Nephron progenitor cell (in vitro differentiated cells): ENCODE data around the gene CHRNB4.

Experiments used
- DNase-seq: peaks from one replicate; pipeline ENCODE4 v3.0.0; 2021
- H3K27ac Mint-ChIP-seq: 2 replicates; pipeline ENCODE4 v1.8.0; 2021; ENCODE audit warnings: mild to moderate bottlenecking, moderate library complexity, mixed read lengths
- H3K27me3 Mint-ChIP-seq: 2 replicates; pipeline ENCODE4 v1.8.0; 2021; ENCODE audit warnings: mild to moderate bottlenecking, low read depth, mixed read lengths; ENCODE audit not compliant: poor library complexity
- H3K36me3 Mint-ChIP-seq: 2 replicates; pipeline ENCODE4 v1.8.0; 2021; ENCODE audit warnings: low read depth, mixed read lengths
- H3K4me1 Mint-ChIP-seq: 2 replicates; pipeline ENCODE4 v1.8.0; 2021; ENCODE audit warnings: mixed read lengths
- H3K4me3 Mint-ChIP-seq: 2 replicates; pipeline ENCODE4 v1.8.0; 2021; ENCODE audit warnings: mild to moderate bottlenecking, moderate library complexity, mixed read lengths
- H3K9me3 Mint-ChIP-seq: 2 replicates; pipeline ENCODE4 v1.8.0; 2021; ENCODE audit warnings: mild to moderate bottlenecking, moderate library complexity, mixed read lengths
- TF ChIP-seq, protein P1 (sequence below): fragments of 200-600 bp; sonication (generic); IDR thresholded peaks from 2 replicates; pipeline ENCODE4 v1.5.0; 2021; ENCODE audit warnings: antibody characterized with exemption

CHRNB4 gene

DNA sequence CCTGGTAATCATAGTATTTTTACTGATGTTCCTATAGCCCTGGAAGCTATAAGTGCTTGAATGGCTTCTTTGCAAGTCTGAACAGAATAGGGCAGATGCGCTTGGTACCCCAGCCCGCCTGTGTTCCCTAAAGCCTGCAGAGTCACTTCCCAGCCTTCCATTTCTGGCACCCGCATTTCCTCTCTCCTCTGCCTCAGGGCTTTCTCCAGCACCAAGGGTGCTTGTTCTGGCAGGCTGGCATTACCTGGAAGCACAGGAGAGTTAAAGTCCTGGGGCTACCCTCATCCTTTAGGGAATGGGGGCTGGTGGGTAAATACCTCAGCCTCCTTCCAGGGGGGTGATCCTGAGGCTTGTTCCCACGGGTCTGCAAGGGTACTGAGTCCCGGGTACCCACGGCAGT, 12.8 kb downstream of the CHRNB4 start:
- no peak for DNase-seq
- Mint-ChIP-seq H3K4me3 (no peak overlapping the region), H3K27me3 (peaks cover 19% of the 10 kb centered on the region), H3K9me3 (peaks cover 8% of the 10 kb centered on the region), H3K36me3 (peaks cover 75% of the 10 kb centered on the region), H3K4me1 (peaks cover 21% of the 10 kb centered on the region), H3K27ac (no peak overlapping the region)
- TF ChIP-seq, protein P1, sequence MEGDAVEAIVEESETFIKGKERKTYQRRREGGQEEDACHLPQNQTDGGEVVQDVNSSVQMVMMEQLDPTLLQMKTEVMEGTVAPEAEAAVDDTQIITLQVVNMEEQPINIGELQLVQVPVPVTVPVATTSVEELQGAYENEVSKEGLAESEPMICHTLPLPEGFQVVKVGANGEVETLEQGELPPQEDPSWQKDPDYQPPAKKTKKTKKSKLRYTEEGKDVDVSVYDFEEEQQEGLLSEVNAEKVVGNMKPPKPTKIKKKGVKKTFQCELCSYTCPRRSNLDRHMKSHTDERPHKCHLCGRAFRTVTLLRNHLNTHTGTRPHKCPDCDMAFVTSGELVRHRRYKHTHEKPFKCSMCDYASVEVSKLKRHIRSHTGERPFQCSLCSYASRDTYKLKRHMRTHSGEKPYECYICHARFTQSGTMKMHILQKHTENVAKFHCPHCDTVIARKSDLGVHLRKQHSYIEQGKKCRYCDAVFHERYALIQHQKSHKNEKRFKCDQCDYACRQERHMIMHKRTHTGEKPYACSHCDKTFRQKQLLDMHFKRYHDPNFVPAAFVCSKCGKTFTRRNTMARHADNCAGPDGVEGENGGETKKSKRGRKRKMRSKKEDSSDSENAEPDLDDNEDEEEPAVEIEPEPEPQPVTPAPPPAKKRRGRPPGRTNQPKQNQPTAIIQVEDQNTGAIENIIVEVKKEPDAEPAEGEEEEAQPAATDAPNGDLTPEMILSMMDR = no peak

DNA sequence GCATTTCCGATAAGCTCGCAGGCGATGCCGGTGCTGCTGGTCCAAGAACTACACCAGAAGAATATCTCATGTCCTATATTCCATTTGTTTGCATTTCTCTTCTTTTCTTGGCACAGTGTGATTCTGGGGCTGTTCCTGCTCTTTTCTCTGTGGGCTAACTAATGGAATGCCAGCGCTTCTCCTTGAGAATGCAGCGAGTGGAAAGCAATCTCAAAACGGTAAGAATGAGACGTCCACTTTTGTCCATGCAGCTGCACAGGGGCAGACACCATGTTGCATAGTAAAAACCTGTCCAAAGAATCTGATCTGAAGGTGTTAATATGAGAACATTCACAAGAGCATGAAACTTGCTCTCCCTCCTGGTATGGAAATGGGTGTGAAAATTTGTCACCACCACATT, 13.7 kb downstream of the CHRNB4 start:
- Mint-ChIP-seq H3K9me3 (no peaks in the 10 kb centered on the region), H3K4me3 (no peak overlapping the region), H3K4me1 (peaks cover 21% of the 10 kb centered on the region), H3K27ac (no peak overlapping the region), H3K36me3 (peaks cover 67% of the 10 kb centered on the region), H3K27me3 (peaks cover 24% of the 10 kb centered on the region)
- TF ChIP-seq, protein P1 = no peak
- DNase-seq = no peak

DNA sequence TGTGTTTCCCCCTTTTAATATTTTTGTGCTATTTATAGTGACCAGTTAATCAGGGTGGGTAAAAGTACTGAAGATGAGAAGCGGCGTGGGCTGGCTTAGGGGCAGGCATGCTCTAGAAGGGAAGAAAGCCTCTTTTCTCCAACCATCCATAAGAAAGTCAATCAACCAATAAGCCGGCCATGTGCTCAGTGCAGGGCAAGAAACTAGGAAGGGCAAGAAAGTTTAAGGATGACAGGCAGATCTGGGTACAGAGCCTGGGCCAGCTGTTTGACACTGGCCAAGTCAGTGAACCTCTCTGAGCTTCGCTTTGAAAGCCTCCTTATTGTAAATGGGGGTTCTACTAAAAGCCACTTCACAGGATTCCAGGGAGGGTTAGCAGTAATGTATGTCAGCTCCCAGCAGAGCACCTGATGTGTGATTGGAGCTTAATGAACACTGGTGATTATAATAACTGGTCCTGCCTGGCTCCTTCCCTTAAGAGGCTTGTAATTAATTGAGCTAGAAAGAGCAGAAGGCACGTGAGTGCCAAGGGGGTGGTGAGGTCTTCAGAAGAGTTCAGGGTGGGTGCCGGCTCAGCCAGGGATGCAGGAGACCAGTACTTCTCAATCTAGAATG, 14.5 kb downstream of the CHRNB4 start:
- H3K36me3 Mint-ChIP-seq = peaks cover 59% of the 10 kb centered on the region
- peaks cover 24% of the 10 kb centered on the region for H3K4me1 Mint-ChIP-seq
- H3K9me3 Mint-ChIP-seq = no peaks in the 10 kb centered on the region
- DNase-seq = no peak
- H3K27ac Mint-ChIP-seq = no peak overlapping the region
- TF ChIP-seq, protein P1 = no peak
- no peak overlapping the region for H3K4me3 Mint-ChIP-seq
- peaks cover 30% of the 10 kb centered on the region for H3K27me3 Mint-ChIP-seq

DNA sequence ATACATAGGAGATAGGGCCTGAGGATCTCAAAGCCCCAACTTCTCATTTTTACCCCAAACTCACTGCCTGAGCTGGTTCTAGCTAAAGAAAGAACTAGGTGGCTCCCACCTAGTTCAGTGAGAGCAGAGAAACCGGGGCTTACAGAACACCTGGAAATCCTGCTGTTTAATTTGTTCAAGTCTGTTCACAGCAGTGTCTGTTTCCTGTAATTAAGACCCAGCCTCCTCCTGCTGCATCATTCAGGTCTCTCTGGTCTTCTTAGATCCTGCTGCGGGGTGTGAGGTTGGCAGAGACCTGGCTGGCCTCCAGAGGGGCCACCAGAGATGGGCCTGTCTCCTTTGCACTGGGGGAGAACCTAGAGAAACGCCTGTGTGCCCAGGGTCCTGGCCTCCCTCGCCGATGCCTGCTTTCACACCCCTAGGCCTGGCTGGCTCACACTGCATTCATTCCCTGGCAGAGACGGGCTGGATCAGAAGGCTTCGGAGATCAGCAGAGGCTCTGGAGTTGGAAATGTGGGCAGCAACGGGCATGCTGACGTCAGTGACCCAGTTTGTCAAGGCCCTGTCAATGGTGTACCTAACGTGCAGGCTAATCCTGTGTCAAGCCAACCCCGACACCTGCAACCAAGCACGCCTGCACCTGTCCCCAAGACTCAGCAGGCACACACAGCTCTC, 15.3 kb downstream of the CHRNB4 start:
- TF ChIP-seq, protein P1 = no peak
- H3K27ac Mint-ChIP-seq = peak overlapping the region; percentile 25
- DNase-seq = no peak

GRCh38 chr15:78624651-78625590, 16.1 kb downstream of the CHRNB4 start:
- Mint-ChIP-seq H3K4me3 (no peak overlapping the region), H3K27ac (no peak overlapping the region), H3K36me3 (peaks cover 50% of the 10 kb centered on the region), H3K27me3 (peaks cover 40% of the 10 kb centered on the region), H3K9me3 (no peaks in the 10 kb centered on the region), H3K4me1 (peaks cover 28% of the 10 kb centered on the region)
- no peak for DNase-seq
- TF ChIP-seq, protein P1 = no peak

More for the DNA sequence above, 15.3 kb downstream of the CHRNB4 start:
- Mint-ChIP-seq H3K4me1 (peaks cover 28% of the 10 kb centered on the region), H3K27me3 (peaks cover 37% of the 10 kb centered on the region), H3K36me3 (peaks cover 51% of the 10 kb centered on the region), H3K9me3 (no peaks in the 10 kb centered on the region), H3K4me3 (no peak overlapping the region)
